Ishikawa (cell line): ENCODE measurements around the gene FGD2.

Source experiments
- CEBPB ChIP-seq: IDR thresholded peaks from 2 replicates; pipeline ENCODE4 v1.6.1; 2012
- CREB1 ChIP-seq: IDR thresholded peaks from 2 replicates; pipeline ENCODE4 v1.6.1; 2012; ENCODE audit warnings: low read depth
- EGR1 ChIP-seq: IDR thresholded peaks from 2 replicates; pipeline ENCODE4 v1.6.1; 2012
- EP300 ChIP-seq: IDR thresholded peaks from 2 replicates; pipeline ENCODE4 v1.6.1; 2012; ENCODE audit warnings: borderline replicate concordance
- FOXM1 ChIP-seq: IDR thresholded peaks from 2 replicates; pipeline ENCODE4 v1.6.1; 2012; ENCODE audit warnings: low read depth, borderline replicate concordance
- RAD21 ChIP-seq: IDR thresholded peaks from 2 replicates; pipeline ENCODE4 v1.6.1; 2012; ENCODE audit warnings: low read depth
- REST ChIP-seq: IDR thresholded peaks from 2 replicates; pipeline ENCODE4 v1.6.1; 2012; ENCODE audit warnings: low read depth, mild to moderate bottlenecking
- TAF1 ChIP-seq: IDR thresholded peaks from 2 replicates; pipeline ENCODE4 v1.6.1; 2012; ENCODE audit warnings: low read depth, mild to moderate bottlenecking
- TCF12 ChIP-seq: IDR thresholded peaks from 2 replicates; pipeline ENCODE4 v1.6.1; 2012; ENCODE audit warnings: low read depth
- TEAD4 ChIP-seq: IDR thresholded peaks from 2 replicates; pipeline ENCODE4 v1.6.1; 2012
- USF1 ChIP-seq: IDR thresholded peaks from 2 replicates; pipeline ENCODE4 v1.6.1; 2012
- YY1 ChIP-seq: IDR thresholded peaks from 2 replicates; pipeline ENCODE4 v1.6.1; 2012; ENCODE audit warnings: low read depth
- ZBTB7A ChIP-seq: IDR thresholded peaks from 2 replicates; pipeline ENCODE4 v1.6.1; 2012; ENCODE audit warnings: low read depth

GRCh38 chr6:37014667-37015066 lies 9.2 kb downstream of the FGD2 start:
- TF ChIP-seq REST: no peak
- no peak for TF ChIP-seq EP300
- no peak for TF ChIP-seq RAD21
- TF ChIP-seq YY1: no peak
- TF ChIP-seq TAF1: no peak
- no peak for TF ChIP-seq TEAD4
- no peak for TF ChIP-seq FOXM1
- no peak for TF ChIP-seq CREB1
- TF ChIP-seq TCF12: no peak
- TF ChIP-seq USF1: no peak
- no peak for TF ChIP-seq EGR1
- no peak for TF ChIP-seq ZBTB7A
- TF ChIP-seq CEBPB: no peak
